Islet precursor cell (in vitro differentiated cells): Measurements from ENCODE around the gene FAM156B.
"Not testable (repeated sequence)": the region's sequence is repeated elsewhere in the genome, so short reads cannot be mapped to it uniquely, and the experiment has no call there.

Source experiments
- DNase-seq: peaks from one replicate; pipeline ENCODE4 v3.0.0-alpha.2; 2018

Gene FAM156B

GRCh38 chrX:52896855-52897709 is at the start of gene FAM156B:
FAM156B (plus strand) TSS chrX:52897330; CDS start chrX:52907226, 9,896 bp downstream.
- DNase-seq, result not testable (repeated sequence)

GRCh38 chrX:52852110-52852860 is 44.8 kb upstream of the FAM156B start:
- DNase-seq, result no peak

- not testable (repeated sequence) for DNase-seq
Observed at GRCh38 chrX:52856991-52857525, 40.1 kb upstream of the FAM156B start.

GRCh38 chrX:52865343-52865998 is 31.7 kb upstream of the FAM156B start:
- DNase-seq, result no peak

- DNase-seq, result no peak
Observed at GRCh38 chrX:52867610-52868348, 29.4 kb upstream of the FAM156B start, which contains the start of gene XAGE3. XAGE3 (minus strand) TSS chrX:52868083; CDS start chrX:52867133, 950 bp downstream.

GRCh38 chrX:52870046-52870445 is 27.1 kb upstream of the FAM156B start:
- no peak for DNase-seq

GRCh38 chrX:52873825-52874224 is 23.3 kb upstream of the FAM156B start:
- not testable (repeated sequence) for DNase-seq

GRCh38 chrX:52874661-52875060 is 22.5 kb upstream of the FAM156B start:
- DNase-seq, result no peak

- not testable (repeated sequence) for DNase-seq
Observed at GRCh38 chrX:52875436-52875835, 21.7 kb upstream of the FAM156B start.

GRCh38 chrX:52876386-52876785 is 20.7 kb upstream of the FAM156B start:
- not testable (repeated sequence) for DNase-seq

- DNase-seq, result not testable (repeated sequence)
Observed at GRCh38 chrX:52887459-52887858, 9.7 kb upstream of the FAM156B start.

- not testable (repeated sequence) for DNase-seq
Observed at GRCh38 chrX:52888090-52888489, 9.0 kb upstream of the FAM156B start.

GRCh38 chrX:52896438-52896837 is 692 bp upstream of the FAM156B start:
- not testable (repeated sequence) for DNase-seq

GRCh38 chrX:52905531-52905930 is 8.4 kb downstream of the FAM156B start:
- DNase-seq, result not testable (repeated sequence)

- DNase-seq, result not testable (repeated sequence)
Observed at GRCh38 chrX:52906072-52906471, 8.9 kb downstream of the FAM156B start.

- not testable (repeated sequence) for DNase-seq
Observed at GRCh38 chrX:52907137-52907536, 10.0 kb downstream of the FAM156B start.

- DNase-seq, result not testable (repeated sequence)
Observed at GRCh38 chrX:52907900-52908299, 10.8 kb downstream of the FAM156B start.

- not testable (repeated sequence) for DNase-seq
Observed at GRCh38 chrX:52909313-52909969, 12.3 kb downstream of the FAM156B start.

- DNase-seq, result not testable (repeated sequence)
Observed at GRCh38 chrX:52913681-52914080, 16.6 kb downstream of the FAM156B start.

GRCh38 chrX:52914704-52915103 is 17.6 kb downstream of the FAM156B start:
- not testable (repeated sequence) for DNase-seq

GRCh38 chrX:52923781-52924241 is 26.7 kb downstream of the FAM156B start:
- peak; percentile 47 for DNase-seq
